GM21723 (cell line): ENCODE data around the gene PTDSS2.
"Not testable (repeated sequence)": the region's sequence is repeated elsewhere in the genome, so short reads cannot be mapped to it uniquely, and the experiment has no call there.

Experiments
- ATAC-seq: cut with Tn5 transposase; IDR thresholded peaks from one replicate; pipeline ENCODE4 v1.9.1; 2021; ENCODE audit warnings: mild to moderate bottlenecking, moderate library complexity; ENCODE audit not compliant: unreplicated experiment

The PTDSS2 gene

GRCh38 chr11:449889-450808 lies at the start of gene PTDSS2:
TSS of gene PTDSS2 (plus strand) at chr11:450279. CDS start at chr11:450456, 177 bp downstream.
- peak; percentile 72 for ATAC-seq

- ATAC-seq, result not testable (repeated sequence)
These were observed 48.9 kb upstream of the PTDSS2 start for GRCh38 chr11:401196-401595.

- ATAC-seq, result no peak
These were observed 46.9 kb upstream of the PTDSS2 start for GRCh38 chr11:403021-403760.

GRCh38 chr11:403761-404431 lies 46.2 kb upstream of the PTDSS2 start:
- ATAC-seq, result no peak

- no peak for ATAC-seq
These were observed 45.4 kb upstream of the PTDSS2 start for GRCh38 chr11:404551-405264.

GRCh38 chr11:405323-405953 lies 44.6 kb upstream of the PTDSS2 start:
- no peak for ATAC-seq

- no peak for ATAC-seq
These were observed 43.9 kb upstream of the PTDSS2 start for GRCh38 chr11:405954-406795.

- ATAC-seq, result peak; percentile 52
These were observed 43.1 kb upstream of the PTDSS2 start for GRCh38 chr11:406796-407650.

GRCh38 chr11:407651-408123 lies 42.4 kb upstream of the PTDSS2 start:
- no peak for ATAC-seq

- no peak for ATAC-seq
These were observed 41.7 kb upstream of the PTDSS2 start for GRCh38 chr11:408154-409007.

- no peak for ATAC-seq
These were observed 41.0 kb upstream of the PTDSS2 start for GRCh38 chr11:409008-409599.

GRCh38 chr11:409600-410483 lies 40.2 kb upstream of the PTDSS2 start:
- ATAC-seq, result no peak

- ATAC-seq, result not testable (repeated sequence)
These were observed 39.4 kb upstream of the PTDSS2 start for GRCh38 chr11:410711-411110.

GRCh38 chr11:411520-411919 lies 38.6 kb upstream of the PTDSS2 start:
- not testable (repeated sequence) for ATAC-seq

GRCh38 chr11:412641-413119 lies 37.4 kb upstream of the PTDSS2 start:
- no peak for ATAC-seq
